ENCODE results near the gene RWDD3. TPM values are rescaled to one million over a fixed set of nuclear protein-coding genes. Genes with fewer than 3 reads are reported as not detected.

Gene RWDD3
- total and polyA plus RNA-seq, 2 donors from 2014 or later: 18.0 to 19.7 TPM

- DNase-seq (no peak), FAIRE-seq (no peak)
- Histone ChIP-seq H3K4me1 (ENCODE audit: control insufficient read depth in 2 of 3, insufficient read depth in 2 of 3, low read depth in 1 of 3, low read length in 3 of 3) (no peaks in the 10 kb centered on the region), H3K27ac (ENCODE audit: low read depth in 2 of 2, low read length in 2 of 2) (no peak overlapping the region), H3K4me3 (ENCODE audit: low read length in 3 of 3) (no peak overlapping the region), H3K9me3 (ENCODE audit: control insufficient read depth in 2 of 3, insufficient read depth in 1 of 3, low read length in 3 of 3) (no peaks in the 10 kb centered on the region), H3K27me3 (ENCODE audit: control insufficient read depth, insufficient read depth, low read length) (no peaks in the 10 kb centered on the region), H3K36me3 (ENCODE audit: control insufficient read depth in 2 of 3, insufficient read depth in 3 of 3, low read length in 3 of 3) (no peaks in the 10 kb centered on the region), H3K9ac (ENCODE audit: low read length in 3 of 3) (no peak overlapping the region)
- TF ChIP-seq CTCF (IDR thresholded peaks at IDR 0.05; ENCODE audit: borderline replicate concordance, extremely low read depth, insufficient read depth): no peak
- intact Hi-C loops (cut with DNase I): no loop called here
Measured at GRCh38 chr1:95259245-95259644, 25.2 kb downstream of the RWDD3 start.

- H3K27me3 ChIP-seq (ENCODE audit: control insufficient read depth, insufficient read depth, low read length): no peaks in the 10 kb centered on the region
- FAIRE-seq: no peak
Measured at GRCh38 chr1:95262913-95263312, 28.9 kb downstream of the RWDD3 start.

GRCh38 chr1:95263450-95263849, 29.4 kb downstream of the RWDD3 start:
- Histone ChIP-seq H3K4me1 (ENCODE audit: control insufficient read depth in 2 of 3, insufficient read depth in 2 of 3, low read depth in 1 of 3, low read length in 3 of 3) (no peaks in the 10 kb centered on the region), H3K9ac (ENCODE audit: low read length in 3 of 3) (no peak overlapping the region), H3K27ac (ENCODE audit: low read depth in 2 of 2, low read length in 2 of 2) (no peak overlapping the region), H3K4me3 (ENCODE audit: low read length in 3 of 3) (no peak overlapping the region), H3K36me3 (ENCODE audit: control insufficient read depth in 2 of 3, insufficient read depth in 3 of 3, low read length in 3 of 3) (no peaks in the 10 kb centered on the region), H3K9me3 (ENCODE audit: control insufficient read depth in 2 of 3, insufficient read depth in 1 of 3, low read length in 3 of 3) (no peaks in the 10 kb centered on the region), H3K27me3 (ENCODE audit: control insufficient read depth, insufficient read depth, low read length) (no peaks in the 10 kb centered on the region)
- no peak for FAIRE-seq
- DNase-seq: no peak
- intact Hi-C loops (cut with DNase I): no loop called here
- no peak for TF ChIP-seq CTCF (IDR thresholded peaks at IDR 0.05; ENCODE audit: borderline replicate concordance, extremely low read depth, insufficient read depth)

More at GRCh38 chr1:95262913-95263312, 28.9 kb downstream of the RWDD3 start:
- Histone ChIP-seq H3K9ac (ENCODE audit: low read length in 3 of 3) (no peak overlapping the region), H3K4me3 (ENCODE audit: low read length in 3 of 3) (no peak overlapping the region), H3K36me3 (ENCODE audit: control insufficient read depth in 2 of 3, insufficient read depth in 3 of 3, low read length in 3 of 3) (no peaks in the 10 kb centered on the region), H3K9me3 (ENCODE audit: control insufficient read depth in 2 of 3, insufficient read depth in 1 of 3, low read length in 3 of 3) (no peaks in the 10 kb centered on the region), H3K4me1 (ENCODE audit: control insufficient read depth in 2 of 3, insufficient read depth in 2 of 3, low read depth in 1 of 3, low read length in 3 of 3) (no peaks in the 10 kb centered on the region), H3K27ac (ENCODE audit: low read depth in 2 of 2, low read length in 2 of 2) (no peak overlapping the region)
- DNase-seq: no peak
- no peak for TF ChIP-seq CTCF (IDR thresholded peaks at IDR 0.05; ENCODE audit: borderline replicate concordance, extremely low read depth, insufficient read depth)
- intact Hi-C loops (cut with DNase I): no loop called here

GRCh38 chr1:95265106-95265505, 31.1 kb downstream of the RWDD3 start:
- Histone ChIP-seq H3K27ac (ENCODE audit: low read depth in 2 of 2, low read length in 2 of 2) (no peak overlapping the region), H3K36me3 (ENCODE audit: control insufficient read depth in 2 of 3, insufficient read depth in 3 of 3, low read length in 3 of 3) (no peaks in the 10 kb centered on the region), H3K27me3 (ENCODE audit: control insufficient read depth, insufficient read depth, low read length) (no peaks in the 10 kb centered on the region), H3K4me1 (ENCODE audit: control insufficient read depth in 2 of 3, insufficient read depth in 2 of 3, low read depth in 1 of 3, low read length in 3 of 3) (no peaks in the 10 kb centered on the region), H3K9ac (ENCODE audit: low read length in 3 of 3) (no peak overlapping the region), H3K9me3 (ENCODE audit: control insufficient read depth in 2 of 3, insufficient read depth in 1 of 3, low read length in 3 of 3) (no peaks in the 10 kb centered on the region), H3K4me3 (ENCODE audit: low read length in 3 of 3) (no peak overlapping the region)
- no peak for DNase-seq
- no peak for TF ChIP-seq CTCF (IDR thresholded peaks at IDR 0.05; ENCODE audit: borderline replicate concordance, extremely low read depth, insufficient read depth)
- no peak for FAIRE-seq
- intact Hi-C loops (cut with DNase I): no loop called here

Data from kidney (tissue), 14 donors.